ENCODE measurements around the gene ARHGEF4.

GRCh38 chr2:130841741-130842365, 5.1 kb downstream of the ARHGEF4 start:
- TF ChIP-seq POLR2AphosphoS5 (IDR thresholded peaks at IDR 0.05; ENCODE audit: borderline replicate concordance, low read depth, low read length): no peak
- TF ChIP-seq EZH2 (IDR thresholded peaks at IDR 0.05): no peak
- no peak for TF ChIP-seq FOXP2 (optimal IDR thresholded peaks at IDR 0.05; ENCODE audit: control extremely low read depth, extremely low read length, insufficient read depth)

Data from SK-N-MC (cell line).